CD4-positive, CD25-positive, alpha-beta regulatory T cell (primary cell): ENCODE measurements around the gene PATJ. TPM values are rescaled to one million over a fixed set of nuclear protein-coding genes. Genes with fewer than 3 reads are reported as not detected.
"Not testable (repeated sequence)": the region's sequence is repeated elsewhere in the genome, so short reads cannot be mapped to it uniquely, and the experiment has no call there.

ENCODE experiments used
- ATAC-seq, 2 donors: fragments of 150-1000 bp; cut with Tn5 transposase; one replicate each; pipeline ENCODE4 v1.10.0; 2021; ENCODE audit warnings: low read depth in 2 of 2, moderate number of reproducible peaks in 2 of 2, moderate library complexity in 1 of 2
- DNase-seq, 3 donors: peaks; one replicate each; pipeline versions ENCODE4 v3.0.0 to v3.0.0-alpha.2; 2012 to 2022; ENCODE audit warnings: mixed read lengths in 1 of 3
- H3K27ac ChIP-seq: one replicate; pipeline ENCODE4 v1.7.0; 2013; ENCODE audit warnings: mild to moderate bottlenecking, low read length; ENCODE audit not compliant: insufficient read depth, poor library complexity, severe bottlenecking
- H3K27me3 ChIP-seq: one replicate; pipeline ENCODE4 v1.7.0; 2013; ENCODE audit warnings: low read length; ENCODE audit not compliant: control insufficient read depth, insufficient read depth
- H3K36me3 ChIP-seq: one replicate; pipeline ENCODE4 v1.7.0; 2013; ENCODE audit warnings: mild to moderate bottlenecking, low read length, moderate library complexity; ENCODE audit not compliant: control insufficient read depth, insufficient read depth
- H3K4me1 ChIP-seq: 2 replicates; pipeline ENCODE4 v1.7.0; 2013; ENCODE audit warnings: mild to moderate bottlenecking, low read length; ENCODE audit not compliant: insufficient read depth, control insufficient read depth, poor library complexity, severe bottlenecking
- H3K4me3 ChIP-seq: one replicate; pipeline ENCODE4 v1.7.0; 2013; ENCODE audit warnings: low read depth, mild to moderate bottlenecking, low read length, moderate library complexity
- H3K9me3 ChIP-seq, 2 experiments: 1 replicate in 1 of 2; 2 replicates in 1 of 2; pipeline ENCODE4 v1.7.0; 2013; ENCODE audit warnings: low read length in 2 of 2, mild to moderate bottlenecking in 1 of 2, moderate library complexity in 1 of 2; ENCODE audit not compliant: control insufficient read depth in 2 of 2
- H3K27ac Mint-ChIP-seq, 3 donors: one replicate each; pipeline ENCODE4 v1.8.0; 2020 to 2022; ENCODE audit warnings: mild to moderate bottlenecking in 3 of 3, mixed read lengths in 3 of 3, moderate library complexity in 2 of 3
- H3K27me3 Mint-ChIP-seq: one replicate; pipeline ENCODE4 v1.8.0; 2022; ENCODE audit warnings: mild to moderate bottlenecking, mixed read lengths
- H3K36me3 Mint-ChIP-seq: one replicate; pipeline ENCODE4 v1.8.0; 2020; ENCODE audit warnings: mixed read lengths
- H3K4me1 Mint-ChIP-seq, 4 donors: one replicate each; pipeline ENCODE4 v1.8.0; 2020 to 2022; ENCODE audit warnings: mixed read lengths in 4 of 4, mild to moderate bottlenecking in 1 of 4
- H3K4me3 Mint-ChIP-seq, 4 donors: one replicate each; pipeline ENCODE4 v1.8.0; 2020 to 2022; ENCODE audit warnings: mild to moderate bottlenecking in 4 of 4, mixed read lengths in 4 of 4, moderate library complexity in 3 of 4
- H3K9me3 Mint-ChIP-seq, 7 donors: one replicate each; pipeline ENCODE4 v1.8.0; 2020 to 2022; ENCODE audit warnings: mixed read lengths in 7 of 7, mild to moderate bottlenecking in 3 of 7, moderate library complexity in 2 of 7
- polyA plus RNA-seq, 4 donors: library from polyadenylated mRNA; unstranded; fragments of 300-500 nt; fragmentation: Illumina TruSeq; gene quantifications; one replicate each; pipeline ENCODE4 v1.2.3, GENCODE V29; 2021
- total RNA-seq: library from RNA; stranded (reverse); gene quantifications from one replicate; pipeline ENCODE4 v1.2.3, GENCODE V29; 2022

Gene PATJ
- total and polyA plus RNA-seq, 5 donors from 2014 or later = 8.6 to 49.2 (median 15.9) TPM

GRCh38 chr1:62185233-62185632 lies 443.0 kb downstream of the PATJ start:
- not testable (repeated sequence) for H3K4me1 ChIP-seq, H3K27ac Mint-ChIP-seq, H3K9me3 Mint-ChIP-seq, H3K9me3 ChIP-seq, ATAC-seq, H3K27me3 Mint-ChIP-seq, H3K4me1 Mint-ChIP-seq, H3K36me3 ChIP-seq, H3K36me3 Mint-ChIP-seq, H3K4me3 ChIP-seq, DNase-seq, H3K4me3 Mint-ChIP-seq, H3K27ac ChIP-seq, H3K27me3 ChIP-seq

DNA sequence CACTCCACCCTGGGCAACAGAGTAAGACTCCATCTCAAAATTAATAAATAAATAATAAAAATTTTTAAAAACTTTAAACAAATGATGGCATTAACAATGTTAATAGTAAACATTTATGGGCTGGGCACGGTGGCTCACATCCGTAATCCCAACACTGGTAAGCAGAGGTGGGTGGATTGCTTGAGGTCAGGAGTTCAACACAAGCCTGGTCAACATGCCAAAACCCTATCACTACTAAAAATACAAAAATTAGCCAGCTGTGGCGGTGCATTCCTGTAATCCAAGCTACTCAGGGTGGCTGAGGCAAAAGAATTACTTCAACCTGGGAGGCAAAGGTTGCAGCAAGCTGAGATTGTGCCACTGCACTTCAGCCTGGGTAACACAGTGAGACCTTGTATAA lies 443.4 kb downstream of the PATJ start:
- H3K27ac ChIP-seq = no peak overlapping the region
- no peaks in the 10 kb centered on the region for H3K4me1 ChIP-seq
- no peak for ATAC-seq
- no peaks in the 10 kb centered on the region for H3K27me3 ChIP-seq
- Mint-ChIP-seq H3K4me3 (no peak overlapping the region), H3K27ac (no peak overlapping the region), H3K4me1 (no peaks in the 10 kb centered on the region), H3K9me3 (peaks cover 0 to 1% (median 0%) of the 10 kb centered on the region in 7 donors), H3K36me3 (no peaks in the 10 kb centered on the region), H3K27me3 (no peaks in the 10 kb centered on the region)
- H3K36me3 ChIP-seq = no peaks in the 10 kb centered on the region
- no peak for DNase-seq
- no peak overlapping the region for H3K4me3 ChIP-seq
- no peaks in the 10 kb centered on the region for H3K9me3 ChIP-seq

DNA sequence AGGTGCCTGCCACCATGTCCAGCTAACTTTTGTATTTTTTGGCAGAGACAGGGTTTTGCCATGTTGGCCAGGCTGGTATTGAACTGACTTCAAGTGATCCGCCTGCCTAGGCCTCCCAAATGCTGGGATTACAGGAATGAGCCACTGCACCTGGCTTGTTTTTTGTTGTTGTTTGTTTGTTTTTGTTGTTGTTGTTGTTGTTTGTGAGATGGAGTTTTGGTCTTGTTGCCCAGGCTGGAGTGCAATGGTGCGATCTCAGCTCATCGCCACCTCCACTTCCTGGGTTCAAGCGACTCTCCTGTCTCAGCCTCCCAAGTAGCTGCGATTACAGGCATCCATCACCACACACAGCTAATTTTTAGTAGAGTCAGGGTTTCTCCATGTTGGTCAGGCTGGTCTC lies 445.3 kb downstream of the PATJ start:
- Mint-ChIP-seq H3K27ac (no peak overlapping the region), H3K36me3 (no peaks in the 10 kb centered on the region), H3K4me3 (no peak overlapping the region), H3K9me3 (peaks cover 0 to 1% (median 0%) of the 10 kb centered on the region in 7 donors), H3K4me1 (no peaks in the 10 kb centered on the region), H3K27me3 (no peaks in the 10 kb centered on the region)
- Histone ChIP-seq H3K4me3 (no peak overlapping the region), H3K9me3 (no peaks in the 10 kb centered on the region), H3K36me3 (no peaks in the 10 kb centered on the region), H3K27ac (no peak overlapping the region), H3K4me1 (no peaks in the 10 kb centered on the region), H3K27me3 (no peaks in the 10 kb centered on the region)
- DNase-seq (no peak), ATAC-seq (no peak)

- Mint-ChIP-seq H3K4me1 (no peaks in the 10 kb centered on the region), H3K27me3 (peaks cover 2% of the 10 kb centered on the region), H3K4me3 (no peak overlapping the region), H3K9me3 (peaks cover 0 to 1% (median 0%) of the 10 kb centered on the region in 7 donors), H3K27ac (no peak overlapping the region), H3K36me3 (no peaks in the 10 kb centered on the region)
- Histone ChIP-seq H3K36me3 (no peaks in the 10 kb centered on the region), H3K9me3 (no peaks in the 10 kb centered on the region), H3K27me3 (no peaks in the 10 kb centered on the region), H3K4me3 (no peak overlapping the region), H3K4me1 (no peaks in the 10 kb centered on the region), H3K27ac (no peak overlapping the region)
- ATAC-seq (no peak), DNase-seq (no peak)
Measured at GRCh38 chr1:62188111-62188510, 445.8 kb downstream of the PATJ start.

DNA sequence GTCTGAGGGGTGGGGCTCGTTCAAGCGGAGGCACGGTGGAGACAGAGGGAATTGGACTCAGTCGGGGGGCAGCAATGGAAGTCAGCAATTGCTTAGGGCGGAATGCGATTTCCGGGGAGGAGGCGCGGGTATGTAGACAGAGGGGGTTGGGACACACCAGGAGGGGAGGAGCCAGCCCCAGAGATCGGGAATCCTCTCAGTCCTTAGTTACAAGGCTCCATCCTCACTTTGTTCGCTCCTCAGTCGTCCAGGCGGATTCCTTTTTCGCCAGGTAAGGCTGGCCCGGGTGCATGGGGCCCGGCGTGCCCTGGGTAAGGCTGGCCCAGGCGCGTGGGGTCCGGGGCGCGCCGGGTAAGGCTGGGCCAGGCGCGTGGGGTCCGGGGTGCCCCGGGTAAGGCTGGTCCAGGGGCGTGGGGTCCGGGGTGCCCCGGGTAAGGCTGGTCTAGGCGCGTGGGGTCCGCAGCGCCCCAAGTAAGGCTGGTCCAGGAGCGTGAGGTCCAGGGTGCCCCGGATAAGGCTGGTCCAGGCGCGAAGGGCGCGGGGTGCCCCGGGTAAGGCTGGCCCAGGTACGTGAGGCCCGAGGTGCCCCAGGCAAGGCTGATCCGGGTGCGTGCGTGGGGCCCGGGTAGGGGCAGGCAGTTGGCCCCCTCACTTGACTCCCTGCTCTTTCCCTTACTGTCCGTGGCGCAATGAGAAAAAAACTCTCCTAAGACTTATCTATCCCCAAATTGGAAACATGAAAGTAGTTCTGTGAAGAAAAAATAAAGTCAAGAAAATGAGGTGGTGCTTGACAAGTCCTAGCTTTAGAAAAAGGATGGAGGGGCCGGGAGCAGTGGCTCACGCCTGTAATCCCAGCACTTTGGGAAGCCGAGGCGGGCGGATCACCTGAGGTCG lies 452.6 kb downstream of the PATJ start, which contains the start of gene L1TD1:
L1TD1 (plus strand) TSS at position 199 of the 894 bp plus-strand sequence. CDS start 11,780 bp downstream, outside the sequence.
- H3K36me3 ChIP-seq = no peaks in the 10 kb centered on the region
- H3K27me3 ChIP-seq = no peaks in the 10 kb centered on the region
- Mint-ChIP-seq H3K27ac (no peak within 1 kb of the TSS), H3K4me1 (no peaks in the 10 kb centered on the region), H3K4me3 (no peak within 1 kb of the TSS), H3K36me3 (no peaks in the 10 kb centered on the region), H3K9me3 (peaks cover 0 to 1% (median 0%) of the 10 kb centered on the region in 7 donors), H3K27me3 (peaks cover 43% of the 10 kb centered on the region)
- ATAC-seq (no peak), DNase-seq (no peak)
- H3K4me1 ChIP-seq = no peaks in the 10 kb centered on the region
- no peaks in the 10 kb centered on the region for H3K9me3 ChIP-seq
- H3K4me3 ChIP-seq = no peak within 1 kb of the TSS
- H3K27ac ChIP-seq = no peak within 1 kb of the TSS

- Histone ChIP-seq H3K9me3 (no peaks in the 10 kb centered on the region), H3K27ac (no peak overlapping the region), H3K4me1 (no peaks in the 10 kb centered on the region), H3K4me3 (no peak overlapping the region), H3K27me3 (no peaks in the 10 kb centered on the region), H3K36me3 (no peaks in the 10 kb centered on the region)
- H3K36me3 Mint-ChIP-seq = no peaks in the 10 kb centered on the region
- H3K9me3 Mint-ChIP-seq = peaks cover 0 to 1% (median 0%) of the 10 kb centered on the region in 7 donors
- H3K27me3 Mint-ChIP-seq = peaks cover 43% of the 10 kb centered on the region
- no peak for ATAC-seq
- H3K27ac Mint-ChIP-seq = peak overlapping the region in 1 of 3 donors; percentile 89
- H3K4me1 Mint-ChIP-seq = no peaks in the 10 kb centered on the region
- DNase-seq = no peak
- no peak overlapping the region for H3K4me3 Mint-ChIP-seq
Measured at GRCh38 chr1:62196086-62196690, 453.9 kb downstream of the PATJ start.

DNA sequence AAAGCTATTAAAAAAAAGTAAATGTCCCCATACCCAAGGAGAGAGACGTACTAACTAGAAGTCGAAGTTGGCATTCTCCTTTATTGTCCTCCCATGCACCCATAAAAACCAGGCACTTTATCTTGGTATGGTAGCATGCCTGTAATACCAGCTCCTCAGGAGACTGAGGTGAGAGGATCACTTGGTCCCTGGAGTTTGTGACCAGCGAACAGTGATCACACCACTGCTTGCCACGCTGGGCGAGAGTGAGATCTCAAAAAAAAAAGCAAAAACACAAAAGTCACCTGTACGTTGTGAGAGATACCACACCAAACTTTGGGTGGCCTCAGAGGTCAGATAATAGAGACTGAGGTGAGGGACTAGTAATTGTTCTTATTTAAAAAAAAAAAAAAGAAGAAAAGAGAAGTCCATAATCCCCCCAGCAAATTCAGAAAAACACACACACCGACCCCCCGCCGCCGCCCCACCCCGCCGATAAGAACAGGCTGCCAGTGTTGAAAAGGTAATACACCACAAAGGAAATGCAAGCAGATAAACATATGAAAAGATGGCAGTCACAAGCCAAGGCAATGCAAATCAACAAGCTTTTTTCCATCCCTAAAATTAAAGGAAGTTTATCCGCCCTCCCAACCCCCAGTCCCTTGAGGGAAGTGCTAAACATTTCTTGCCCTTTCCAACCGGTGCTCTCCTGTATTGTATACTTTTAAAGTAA lies 455.9 kb downstream of the PATJ start:
- no peaks in the 10 kb centered on the region for H3K9me3 ChIP-seq
- no peaks in the 10 kb centered on the region for H3K36me3 ChIP-seq
- peaks cover 0 to 1% (median 0%) of the 10 kb centered on the region in 7 donors for H3K9me3 Mint-ChIP-seq
- no peak overlapping the region for H3K27ac ChIP-seq
- no peak for DNase-seq
- H3K4me3 Mint-ChIP-seq = peak overlapping the region in 1 of 4 donors; percentile 10
- no peaks in the 10 kb centered on the region for H3K4me1 ChIP-seq
- H3K27ac Mint-ChIP-seq = no peak overlapping the region
- ATAC-seq = no peak
- no peaks in the 10 kb centered on the region for H3K4me1 Mint-ChIP-seq
- H3K4me3 ChIP-seq = no peak overlapping the region
- H3K27me3 ChIP-seq = no peaks in the 10 kb centered on the region
- H3K27me3 Mint-ChIP-seq = peaks cover 39% of the 10 kb centered on the region
- H3K36me3 Mint-ChIP-seq = no peaks in the 10 kb centered on the region
